Peyer's patch (tissue), 4 donors: ENCODE data around the gene RFFL. TPM values are rescaled to one million over a fixed set of nuclear protein-coding genes. Genes with fewer than 3 reads are reported as not detected.

ENCODE experiments used
- DNase-seq, 3 donors: peaks; one replicate each; pipeline ENCODE4 v3.0.0-alpha.2; 2017 to 2019
- H3K27ac ChIP-seq, 4 donors: fragments of 200-600 bp; sonication (generic); one replicate each; pipeline ENCODE4 v1.5.1; 2016 to 2019
- H3K27me3 ChIP-seq, 2 donors: fragments of 200-600 bp; sonication (generic); one replicate each; pipeline ENCODE4 v1.5.1; 2019
- H3K36me3 ChIP-seq, 3 donors: fragments of 200-600 bp; sonication (generic); one replicate each; pipeline ENCODE4 v1.5.1; 2016 to 2019
- H3K4me1 ChIP-seq, 4 donors: fragments of 200-600 bp; sonication (generic); one replicate each; pipeline ENCODE4 v1.5.1; 2016 to 2019
- H3K4me3 ChIP-seq, 4 donors: fragments of 200-600 bp; sonication (generic); 1 replicate in 3 of 4; 2 replicates in 1 of 4; pipeline ENCODE4 v1.5.1; 2016 to 2019; ENCODE audit warnings: mild to moderate bottlenecking in 1 of 4
- H3K9me3 ChIP-seq, 4 donors: fragments of 200-600 bp; sonication (generic); one replicate each; pipeline ENCODE4 v1.5.1; 2016 to 2019; ENCODE audit warnings: mild to moderate bottlenecking in 1 of 4
- POLR2A ChIP-seq, 2 donors: fragments of 450-650 bp; IDR thresholded peaks; one replicate each; pipeline ENCODE4 v1.5.1; 2017; ENCODE audit warnings: antibody characterized with exemption in 2 of 2, mild to moderate bottlenecking in 2 of 2, moderate library complexity in 2 of 2
- total RNA-seq, 4 donors: library from RNA; depleted of rRNA; stranded (reverse); fragments of >200 nt; gene quantifications; one replicate each; pipeline ENCODE4 v1.1.0, GENCODE V29; 2016
- TF ChIP-seq, protein P1 (sequence below), 6 experiments: fragments of 450-650 bp in 4 of 6; fragments of 200-600 bp in 2 of 6; sonication (generic) in 1 of 6; IDR thresholded peaks; one replicate each; pipeline ENCODE4 v1.5.1; 2017 to 2019; ENCODE audit warnings: antibody characterized with exemption in 6 of 6, mild to moderate bottlenecking in 3 of 6, moderate library complexity in 1 of 6

RFFL gene
- total RNA-seq, 4 donors from 2014 or later: 33.0 to 76.7 (median 43.0) TPM

DNA sequence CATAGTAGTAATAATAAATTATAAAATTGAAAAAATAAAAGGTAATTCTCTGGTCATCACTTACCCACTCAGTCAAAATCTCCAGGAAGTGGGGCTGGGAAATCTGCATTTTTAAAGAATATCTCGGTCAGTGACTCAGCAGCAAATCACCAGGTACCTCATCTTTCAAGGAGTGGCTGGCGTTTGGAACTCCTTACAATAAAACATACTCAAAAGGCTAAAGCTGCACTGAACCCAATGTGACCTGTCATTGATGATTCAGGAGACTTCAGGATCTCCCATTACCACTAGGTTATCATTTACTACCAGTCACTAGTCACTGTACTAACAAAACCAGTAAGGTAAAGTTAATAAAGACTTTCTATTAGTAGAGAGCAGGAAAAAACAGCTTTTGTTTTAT is 21.5 kb upstream of the RFFL start:
- no peak for TF ChIP-seq POLR2A (IDR thresholded peaks at IDR 0.05)
- TF ChIP-seq, protein P1, sequence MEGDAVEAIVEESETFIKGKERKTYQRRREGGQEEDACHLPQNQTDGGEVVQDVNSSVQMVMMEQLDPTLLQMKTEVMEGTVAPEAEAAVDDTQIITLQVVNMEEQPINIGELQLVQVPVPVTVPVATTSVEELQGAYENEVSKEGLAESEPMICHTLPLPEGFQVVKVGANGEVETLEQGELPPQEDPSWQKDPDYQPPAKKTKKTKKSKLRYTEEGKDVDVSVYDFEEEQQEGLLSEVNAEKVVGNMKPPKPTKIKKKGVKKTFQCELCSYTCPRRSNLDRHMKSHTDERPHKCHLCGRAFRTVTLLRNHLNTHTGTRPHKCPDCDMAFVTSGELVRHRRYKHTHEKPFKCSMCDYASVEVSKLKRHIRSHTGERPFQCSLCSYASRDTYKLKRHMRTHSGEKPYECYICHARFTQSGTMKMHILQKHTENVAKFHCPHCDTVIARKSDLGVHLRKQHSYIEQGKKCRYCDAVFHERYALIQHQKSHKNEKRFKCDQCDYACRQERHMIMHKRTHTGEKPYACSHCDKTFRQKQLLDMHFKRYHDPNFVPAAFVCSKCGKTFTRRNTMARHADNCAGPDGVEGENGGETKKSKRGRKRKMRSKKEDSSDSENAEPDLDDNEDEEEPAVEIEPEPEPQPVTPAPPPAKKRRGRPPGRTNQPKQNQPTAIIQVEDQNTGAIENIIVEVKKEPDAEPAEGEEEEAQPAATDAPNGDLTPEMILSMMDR (IDR thresholded peaks at IDR 0.05): no peak
- peak overlapping the region; percentile 5 to 49 (median 20) for H3K27ac ChIP-seq
- no peak for DNase-seq
- no peaks in the 10 kb centered on the region for H3K9me3 ChIP-seq
- H3K4me3 ChIP-seq: no peak overlapping the region
- H3K36me3 ChIP-seq: no peaks in the 10 kb centered on the region
- H3K27me3 ChIP-seq: no peaks in the 10 kb centered on the region
- H3K4me1 ChIP-seq: peaks cover 0 to 54% (median 13%) of the 10 kb centered on the region in 4 donors

DNA sequence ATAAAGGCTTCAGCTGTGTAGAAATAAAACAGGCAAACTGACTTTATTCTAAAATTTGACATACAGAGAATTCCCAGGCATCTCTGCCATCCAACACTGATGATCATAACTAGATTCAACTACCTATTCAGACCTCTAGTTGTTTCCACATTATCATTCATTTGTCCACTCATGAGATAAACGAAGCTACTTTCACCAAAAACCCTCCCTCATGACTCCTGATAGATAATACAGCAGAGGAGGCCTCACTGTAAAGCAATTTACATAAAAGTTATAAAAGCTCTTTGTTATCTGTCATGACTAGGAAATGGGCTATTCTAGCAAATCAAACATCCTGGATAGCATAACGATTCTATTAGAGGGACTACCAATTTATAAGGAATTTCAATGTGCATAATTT is 19.6 kb upstream of the RFFL start:
- peaks cover 0 to 61% (median 14%) of the 10 kb centered on the region in 4 donors for H3K4me1 ChIP-seq
- peak overlapping the region in 1 of 4 donors; percentile 4 for H3K27ac ChIP-seq
- no peak overlapping the region for H3K4me3 ChIP-seq
- H3K9me3 ChIP-seq: no peaks in the 10 kb centered on the region
- no peaks in the 10 kb centered on the region for H3K36me3 ChIP-seq
- no peaks in the 10 kb centered on the region for H3K27me3 ChIP-seq
- TF ChIP-seq POLR2A (IDR thresholded peaks at IDR 0.05): no peak
- TF ChIP-seq, protein P1 (IDR thresholded peaks at IDR 0.05): no peak
- DNase-seq: no peak

DNA sequence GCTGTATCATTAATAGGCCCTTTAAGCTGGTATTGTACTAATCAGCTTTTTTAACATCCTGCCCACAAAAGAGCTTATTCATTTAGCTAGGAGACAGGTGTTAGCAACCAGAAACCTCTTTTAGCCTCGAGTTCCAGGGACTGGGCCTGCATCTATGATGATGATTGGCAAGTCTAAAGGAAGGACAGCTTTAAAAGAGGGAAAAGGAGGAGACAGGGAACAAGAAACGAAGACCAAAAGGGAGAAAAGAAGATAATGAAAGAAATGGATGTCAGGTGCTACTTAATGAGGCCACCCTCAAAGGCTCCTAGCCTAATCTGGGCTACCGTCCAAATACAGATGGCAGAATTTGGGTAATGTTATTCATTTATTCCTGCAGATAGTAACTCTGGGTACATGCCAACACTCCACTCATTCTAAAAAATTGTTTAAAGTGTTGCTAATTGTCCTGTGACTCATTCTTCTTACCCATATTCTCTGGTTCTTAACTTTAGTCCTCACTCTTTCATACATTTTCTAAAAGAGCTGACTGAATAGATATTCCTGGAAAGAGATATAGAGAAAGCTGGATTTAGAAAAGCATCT is 18.7 kb upstream of the RFFL start:
- Histone ChIP-seq H3K9me3 (no peaks in the 10 kb centered on the region), H3K4me3 (no peak overlapping the region), H3K36me3 (no peaks in the 10 kb centered on the region), H3K4me1 (peaks cover 0 to 69% (median 13%) of the 10 kb centered on the region in 4 donors), H3K27ac (peak overlapping the region in 3 of 4 donors; percentile 4 to 34 (median 14)), H3K27me3 (no peaks in the 10 kb centered on the region)
- DNase-seq: no peak
- TF ChIP-seq, protein P1 (IDR thresholded peaks at IDR 0.05): no peak
- TF ChIP-seq POLR2A (IDR thresholded peaks at IDR 0.05): no peak

DNA sequence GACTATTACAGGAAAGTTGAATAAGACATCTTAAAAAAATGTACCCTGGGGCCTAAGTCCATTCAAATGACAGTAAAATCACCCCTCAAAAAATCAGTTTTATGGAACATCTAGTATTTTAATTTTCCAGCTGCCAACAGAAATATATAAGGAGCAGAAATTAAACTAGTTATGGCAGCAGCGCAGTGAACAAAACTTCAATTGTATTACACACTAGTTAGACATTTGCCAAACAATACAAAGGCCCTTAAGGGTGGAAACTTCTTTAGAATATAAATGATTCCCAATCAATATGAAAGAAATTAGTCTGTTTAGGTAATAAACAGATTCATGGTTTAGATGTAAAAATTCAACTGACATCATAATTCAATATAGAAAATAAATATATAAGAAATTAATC is 18.1 kb upstream of the RFFL start:
- Histone ChIP-seq H3K27ac (peak overlapping the region in 1 of 4 donors; percentile 14), H3K4me1 (peaks cover 0 to 65% (median 11%) of the 10 kb centered on the region in 4 donors), H3K36me3 (no peaks in the 10 kb centered on the region), H3K9me3 (no peaks in the 10 kb centered on the region), H3K4me3 (no peak overlapping the region), H3K27me3 (no peaks in the 10 kb centered on the region)
- no peak for DNase-seq
- no peak for TF ChIP-seq POLR2A (IDR thresholded peaks at IDR 0.05)

DNA sequence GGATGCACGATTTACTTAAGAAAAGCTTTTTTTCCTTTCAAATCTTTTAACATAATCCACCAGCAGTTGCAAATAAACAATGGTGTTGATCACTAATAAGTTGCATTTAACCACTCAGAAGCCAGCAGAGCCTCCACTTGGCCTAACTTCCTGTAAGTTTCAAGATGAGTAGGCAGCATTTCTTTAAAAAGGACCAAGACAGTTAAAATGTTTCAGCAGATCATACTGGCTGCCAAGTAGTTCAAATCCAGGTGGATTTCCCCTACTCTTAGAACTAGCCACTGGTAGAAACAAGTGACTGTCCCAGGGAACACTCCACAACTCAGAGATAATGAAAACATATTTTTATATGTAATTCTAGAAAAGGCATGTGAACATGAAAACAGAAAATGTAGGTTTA is 17.0 kb upstream of the RFFL start:
- H3K4me1 ChIP-seq: peaks cover 0 to 61% (median 12%) of the 10 kb centered on the region in 4 donors
- no peak for DNase-seq

More for the DNA sequence above, 17.0 kb upstream of the RFFL start:
- Histone ChIP-seq H3K4me3 (no peak overlapping the region), H3K27me3 (no peaks in the 10 kb centered on the region), H3K36me3 (no peaks in the 10 kb centered on the region), H3K27ac (peak overlapping the region in 1 of 4 donors; percentile 27), H3K9me3 (no peaks in the 10 kb centered on the region)
- no peak for TF ChIP-seq POLR2A (IDR thresholded peaks at IDR 0.05)
- TF ChIP-seq, protein P1 (IDR thresholded peaks at IDR 0.05): no peak
